OCI-LY1 (cell line): ENCODE results near the gene SPSB1.

Source experiments
- CTCF ChIP-seq: fragments of 200-600 bp; sonication (generic), shearing (Covaris generic); IDR thresholded peaks from 2 replicates; pipeline ENCODE4 v1.5.1; 2017; ENCODE audit warnings: mild to moderate bottlenecking, antibody characterized with exemption, low read length, moderate library complexity, mixed read lengths
- EZH2 ChIP-seq: fragments of 200-600 bp; sonication (generic), shearing (Covaris generic); IDR thresholded peaks from 2 replicates; pipeline ENCODE4 v1.8.0; 2017; ENCODE audit warnings: borderline replicate concordance, mixed run types, mild to moderate bottlenecking, antibody characterized with exemption, low read length, moderate library complexity, mixed read lengths

GRCh38 chr1:9369964-9370788, 77.5 kb downstream of the SPSB1 start:
- no peak for TF ChIP-seq CTCF
- no peak for TF ChIP-seq EZH2
